HepG2 (cell line): ENCODE measurements around the gene GRAP. TPM values are rescaled to one million over a fixed set of nuclear protein-coding genes. Genes with fewer than 3 reads are reported as not detected.

Source experiments
- BCL6 ChIP-seq: IDR thresholded peaks from 2 replicates; pipeline ENCODE4 v1.6.1; 2016; ENCODE audit warnings: missing genetic modification reagents, missing compliant biosample characterization
- CREM ChIP-seq, 2 experiments: sonication (generic) in 1 of 2; formaldehyde crosslinking in 1 of 2; IDR thresholded peaks; 2 replicates each; pipeline versions ENCODE4 v1.4.0 to v1.6.1; 2016 to 2020; ENCODE audit warnings: antibody characterized with exemption in 1 of 2, mild to moderate bottlenecking in 1 of 2, missing genetic modification reagents in 1 of 2
- DPF2 ChIP-seq: sonication (generic); formaldehyde crosslinking; IDR thresholded peaks from 2 replicates; pipeline ENCODE4 v1.4.0; 2020; ENCODE audit warnings: mild to moderate bottlenecking, low read depth, missing genetic modification reagents, borderline replicate concordance
- GMEB1 ChIP-seq: sonication (generic); formaldehyde crosslinking; IDR thresholded peaks from 2 replicates; pipeline ENCODE4 v1.5.1; 2020; ENCODE audit warnings: missing genetic modification reagents, mild to moderate bottlenecking, borderline replicate concordance
- KDM6A ChIP-seq: IDR thresholded peaks from 2 replicates; pipeline ENCODE4 v1.6.1; 2016; ENCODE audit warnings: low read depth
- KLF13 ChIP-seq: sonication (generic); formaldehyde crosslinking; IDR thresholded peaks from 2 replicates; pipeline ENCODE4 v1.4.0; 2020; ENCODE audit warnings: mild to moderate bottlenecking, missing genetic modification reagents
- MEIS1 ChIP-seq: sonication (generic); formaldehyde crosslinking; IDR thresholded peaks from 2 replicates; pipeline ENCODE4 v1.9.0; 2021; ENCODE audit warnings: mild to moderate bottlenecking, missing genetic modification reagents, moderate library complexity, borderline replicate concordance
- MTF2 ChIP-seq: sonication (generic); formaldehyde crosslinking; IDR thresholded peaks from 2 replicates; pipeline ENCODE4 v1.5.0; 2020; ENCODE audit warnings: missing genetic modification reagents, borderline replicate concordance
- NFKBIZ ChIP-seq: IDR thresholded peaks from 2 replicates; pipeline ENCODE4 v1.6.1; 2018; ENCODE audit warnings: missing genetic modification reagents, missing compliant biosample characterization
- PREB ChIP-seq: sonication (generic); formaldehyde crosslinking; IDR thresholded peaks from 2 replicates; pipeline ENCODE4 v1.4.0; 2020; ENCODE audit warnings: missing genetic modification reagents
- SP140L ChIP-seq: sonication (generic); formaldehyde crosslinking; IDR thresholded peaks from 2 replicates; pipeline ENCODE4 v1.4.0; 2020; ENCODE audit warnings: missing genetic modification reagents, borderline replicate concordance
- TSC22D2 ChIP-seq: sonication (generic); formaldehyde crosslinking; IDR thresholded peaks from 2 replicates; pipeline ENCODE4 v1.5.1; 2020; ENCODE audit warnings: missing genetic modification reagents, mild to moderate bottlenecking, borderline replicate concordance
- ZBTB2 ChIP-seq: sonication (generic); formaldehyde crosslinking; IDR thresholded peaks from 2 replicates; pipeline ENCODE4 v1.8.0; 2022; ENCODE audit warnings: low read depth, missing genetic modification reagents
- ZBTB3 ChIP-seq: sonication (generic); formaldehyde crosslinking; IDR thresholded peaks from 2 replicates; pipeline ENCODE4 v1.4.0; 2020; ENCODE audit warnings: low read depth, mild to moderate bottlenecking, moderate library complexity, missing genetic modification reagents, borderline replicate concordance
- ZNF329 ChIP-seq: sonication (generic); formaldehyde crosslinking; IDR thresholded peaks from 2 replicates; pipeline ENCODE4 v1.9.0; 2021; ENCODE audit warnings: low read depth, mild to moderate bottlenecking, missing genetic modification reagents
- ZNF414 ChIP-seq: sonication (generic); formaldehyde crosslinking; IDR thresholded peaks from 2 replicates; pipeline ENCODE4 v1.5.0; 2020; ENCODE audit warnings: missing genetic modification reagents
- ZNF772 ChIP-seq: sonication (generic); formaldehyde crosslinking; IDR thresholded peaks from 2 replicates; pipeline ENCODE4 v1.5.0; 2020; ENCODE audit warnings: mild to moderate bottlenecking, missing genetic modification reagents
- polyA plus RNA-seq, 8 experiments: library from polyadenylated mRNA; depleted of rRNA in 3 of 8; stranded (reverse) in 7 of 8; unstranded in 1 of 8; fragments of >200 nt; fragmentation: Illumina TruSeq in 4 of 8; extraction: Trizol in 4 of 8; gene quantifications; 2 replicates each; pipeline versions ENCODE4 v1.2.1 to v1.2.3, GENCODE V29; 2011 to 2016; ENCODE audit warnings: low read depth in 4 of 8, missing spikeins in 1 of 8, mixed read lengths in 1 of 8; ENCODE audit not compliant: insufficient read depth in 1 of 8
- total RNA-seq, 5 experiments: library from RNA; depleted of rRNA; stranded (reverse); fragments of >200 nt; fragmentation: Illumina TruSeq; extraction: Trizol; gene quantifications; 2 replicates each; pipeline ENCODE4 v1.2.3, GENCODE V29; 2016; ENCODE audit warnings: low read depth in 1 of 5
- TF ChIP-seq, protein P1 (sequence below): conservative IDR thresholded peaks from 2 replicates; pipeline ENCODE4 v1.6.1; 2018; ENCODE audit warnings: missing genetic modification reagents
- TF ChIP-seq, protein P2 (sequence below): sonication (generic); formaldehyde crosslinking; IDR thresholded peaks from 2 replicates; pipeline ENCODE4 v1.8.0; 2022; ENCODE audit warnings: missing genetic modification reagents, mild to moderate bottlenecking, inconsistent platforms, borderline replicate concordance

GRAP gene
- total and polyA plus RNA-seq, 2 of the 13 experiments (the other 11 are each of a cell fraction or from before 2014, with no cell fraction given), result 0.77 to 1.7 TPM

- TF ChIP-seq, protein P1, sequence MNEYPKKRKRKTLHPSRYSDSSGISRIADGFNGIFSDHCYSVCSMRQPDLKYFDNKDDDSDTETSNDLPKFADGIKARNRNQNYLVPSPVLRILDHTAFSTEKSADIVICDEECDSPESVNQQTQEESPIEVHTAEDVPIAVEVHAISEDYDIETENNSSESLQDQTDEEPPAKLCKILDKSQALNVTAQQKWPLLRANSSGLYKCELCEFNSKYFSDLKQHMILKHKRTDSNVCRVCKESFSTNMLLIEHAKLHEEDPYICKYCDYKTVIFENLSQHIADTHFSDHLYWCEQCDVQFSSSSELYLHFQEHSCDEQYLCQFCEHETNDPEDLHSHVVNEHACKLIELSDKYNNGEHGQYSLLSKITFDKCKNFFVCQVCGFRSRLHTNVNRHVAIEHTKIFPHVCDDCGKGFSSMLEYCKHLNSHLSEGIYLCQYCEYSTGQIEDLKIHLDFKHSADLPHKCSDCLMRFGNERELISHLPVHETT (CRISPR knock-in tag), result no peak
- TF ChIP-seq ZNF329 (0 out of 2 replicates have a peak, but pooled peaks have one; percentile 33), ZBTB2 (CRISPR knock-in tag) (no peak), DPF2 (CRISPR knock-in tag) (peak; percentile 62; the same call in 1 of the 2 replicates), KLF13 (CRISPR knock-in tag) (no peak), NFKBIZ (CRISPR knock-in tag) (0 out of 2 replicates have a peak, but pooled peaks have one; percentile 61), ZNF772 (no peak), MTF2 (peak; percentile 77; the same call in 1 of the 2 replicates), ZBTB3 (CRISPR knock-in tag) (no peak; the same call in 1 of the 2 replicates), SP140L (CRISPR knock-in tag) (no peak), TSC22D2 (no peak), ZNF414 (CRISPR knock-in tag) (peak; percentile 86), GMEB1 (CRISPR knock-in tag) (no peak; the same call in 1 of the 2 replicates), BCL6 (CRISPR knock-in tag) (0 out of 2 replicates have a peak, but pooled peaks have one; percentile 23), MEIS1 (CRISPR knock-in tag) (peak; percentile 29; the same call in 1 of the 2 replicates), PREB (CRISPR knock-in tag) (no peak), KDM6A (CRISPR knock-in tag) (peak; percentile 75; the same call in 1 of the 2 replicates), CREM (IDR thresholded peaks at IDR 0.05) (no peak), CREM (CRISPR knock-in tag; IDR thresholded peaks at IDR 0.05) (no peak)
- TF ChIP-seq, protein P2, sequence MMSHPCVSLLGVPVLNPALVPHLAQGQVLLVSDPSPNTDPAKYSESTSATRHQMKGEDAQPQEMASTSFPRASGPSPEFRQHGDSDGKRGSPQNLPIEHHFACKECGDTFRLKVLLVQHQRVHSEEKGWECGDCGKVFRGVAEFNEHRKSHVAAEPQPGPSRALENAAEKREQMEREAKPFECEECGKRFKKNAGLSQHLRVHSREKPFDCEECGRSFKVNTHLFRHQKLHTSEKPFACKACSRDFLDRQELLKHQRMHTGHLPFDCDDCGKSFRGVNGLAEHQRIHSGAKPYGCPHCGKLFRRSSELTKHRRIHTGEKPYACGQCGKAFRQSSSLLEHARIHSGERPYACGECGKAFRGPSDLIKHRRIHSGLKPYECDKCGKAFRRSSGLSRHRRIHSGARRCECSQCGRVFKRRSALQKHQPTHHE (CRISPR knock-in tag), result no peak
These were observed 64.9 kb downstream of the GRAP start (continued) for GRCh38 chr17:18981642-18982424.
